DND-41 (cell line): ENCODE data around the gene BBS9.
A peak's percentile ranks its signal among the peaks of the same experiment; 100 is the strongest.

Experiments used
- ATAC-seq: fragments of 200-7000 bp; cut with Tn5 transposase; 3 replicates; pipeline ENCODE4 v1.9.1; 2021; ENCODE audit warnings: low read depth; ENCODE audit not compliant: insufficient read depth
- DNase-seq: peaks from one replicate; pipeline ENCODE4 v3.0.0-alpha.2; 2020
- H2AFZ ChIP-seq: 2 replicates; pipeline ENCODE4 v1.6.0; 2012; ENCODE audit warnings: low read depth, low read length
- H3K27ac ChIP-seq: 2 replicates; pipeline ENCODE4 v1.5.1; 2012; ENCODE audit warnings: low read length, inconsistent platforms
- H3K27me3 ChIP-seq: fragments of 200-600 bp; sonication (generic); 2 replicates; pipeline ENCODE4 v1.6.0; 2012; ENCODE audit warnings: low read length, mild to moderate bottlenecking, inconsistent platforms; ENCODE audit not compliant: insufficient read depth, poor library complexity
- H3K36me3 ChIP-seq: 2 replicates; pipeline ENCODE4 v1.5.1; 2012; ENCODE audit warnings: low read length, inconsistent platforms; ENCODE audit not compliant: insufficient read depth
- H3K4me1 ChIP-seq: 2 replicates; pipeline ENCODE4 v1.5.1; 2012; ENCODE audit warnings: mild to moderate bottlenecking, low read length; ENCODE audit not compliant: insufficient read depth
- H3K4me2 ChIP-seq: 2 replicates; pipeline ENCODE4 v1.6.0; 2012; ENCODE audit warnings: mild to moderate bottlenecking, moderate library complexity, low read length, inconsistent platforms; ENCODE audit not compliant: insufficient read depth
- H3K4me3 ChIP-seq, 2 experiments: fragments of 200-600 bp in 1 of 2; shearing (Covaris generic) in 1 of 2; 2 replicates each; pipeline ENCODE4 v1.5.1; 2012 to 2016; ENCODE audit warnings: inconsistent platforms in 2 of 2, low read length in 2 of 2, mild to moderate bottlenecking in 2 of 2, low read depth in 1 of 2, moderate library complexity in 1 of 2
- H3K79me2 ChIP-seq: 2 replicates; pipeline ENCODE4 v1.6.0; 2012; ENCODE audit warnings: low read length, inconsistent platforms; ENCODE audit not compliant: insufficient read depth
- H3K9ac ChIP-seq: 2 replicates; pipeline ENCODE4 v1.6.0; 2012; ENCODE audit warnings: low read depth, mild to moderate bottlenecking, inconsistent platforms, low read length, moderate library complexity
- H3K9me3 ChIP-seq: 2 replicates; pipeline ENCODE4 v1.5.1; 2012; ENCODE audit warnings: low read length, moderate library complexity, mild to moderate bottlenecking, inconsistent platforms; ENCODE audit not compliant: insufficient read depth, severe bottlenecking
- H4K20me1 ChIP-seq: 2 replicates; pipeline ENCODE4 v1.6.0; 2012; ENCODE audit warnings: low read length; ENCODE audit not compliant: insufficient read depth
- CTCF ChIP-seq: IDR thresholded peaks from 2 replicates; pipeline ENCODE4 v1.5.1; 2012; ENCODE audit warnings: borderline replicate concordance, low read length, moderate library complexity, mild to moderate bottlenecking; ENCODE audit not compliant: poor library complexity, severe bottlenecking; ENCODE audit errors: extremely low read depth
- EZH2 ChIP-seq: IDR thresholded peaks from 3 replicates; pipeline ENCODE4 v1.6.1; 2012; ENCODE audit warnings: borderline replicate concordance, low read depth, mild to moderate bottlenecking, moderate library complexity, low read length, inconsistent platforms; ENCODE audit not compliant: severe bottlenecking

Gene BBS9

GRCh38 chr7:33530664-33531063 lies 401.3 kb downstream of the BBS9 start:
- H3K4me2 ChIP-seq = no peak overlapping the region
- no peak for TF ChIP-seq EZH2
- H3K27me3 ChIP-seq = no peaks in the 10 kb centered on the region
- no peak overlapping the region for H2AFZ ChIP-seq
- H3K4me3 ChIP-seq = no peak overlapping the region
- H3K9ac ChIP-seq = no peak overlapping the region
- H3K9me3 ChIP-seq = no peaks in the 10 kb centered on the region
- no peaks in the 10 kb centered on the region for H3K79me2 ChIP-seq
- H3K4me1 ChIP-seq = peaks cover 5% of the 10 kb centered on the region; the same call in 1 of the 2 replicates
- no peaks in the 10 kb centered on the region for H3K36me3 ChIP-seq
- H4K20me1 ChIP-seq = no peaks in the 10 kb centered on the region
- H3K27ac ChIP-seq = no peak overlapping the region
- DNase-seq (no peak), ATAC-seq (no peak)

DNA sequence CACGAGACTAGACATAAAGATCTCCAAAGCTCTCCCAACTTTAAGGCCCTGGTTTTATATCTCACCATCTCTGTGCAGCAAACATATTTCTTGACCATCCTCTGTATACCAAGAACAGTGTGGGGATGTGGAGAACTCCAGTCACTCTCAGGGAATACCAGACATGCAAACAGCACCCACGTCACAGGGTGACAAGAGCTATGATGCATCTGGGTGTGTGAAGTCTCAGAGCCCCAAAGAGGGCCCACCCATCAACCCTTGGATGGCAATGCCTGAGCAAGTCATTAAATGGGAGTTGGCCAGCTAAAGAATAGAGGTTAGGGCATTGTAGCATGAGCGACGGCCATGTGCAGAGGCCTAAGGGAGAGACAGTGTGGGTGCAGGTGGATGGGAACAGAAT lies 402.5 kb downstream of the BBS9 start:
- Histone ChIP-seq H2AFZ (no peak overlapping the region), H3K27ac (no peak overlapping the region), H3K27me3 (no peaks in the 10 kb centered on the region), H3K9me3 (no peaks in the 10 kb centered on the region), H3K4me2 (no peak overlapping the region), H3K9ac (no peak overlapping the region), H3K4me1 (peaks cover 5% of the 10 kb centered on the region; the same call in 1 of the 2 replicates), H3K36me3 (no peaks in the 10 kb centered on the region), H3K4me3 (no peak overlapping the region), H3K79me2 (no peaks in the 10 kb centered on the region), H4K20me1 (no peaks in the 10 kb centered on the region)
- TF ChIP-seq CTCF (no peak), EZH2 (no peak)
- no peak for DNase-seq
- no peak for ATAC-seq

GRCh38 chr7:33534833-33535232 lies 405.5 kb downstream of the BBS9 start:
- ATAC-seq (peak; percentile 58; the same call in 2 of the 3 replicates), DNase-seq (no peak)
- Histone ChIP-seq H3K79me2 (no peaks in the 10 kb centered on the region), H3K27ac (no peak overlapping the region), H3K4me3 (no peak overlapping the region), H4K20me1 (no peaks in the 10 kb centered on the region), H3K4me2 (no peak overlapping the region), H2AFZ (no peak overlapping the region), H3K9ac (no peak overlapping the region), H3K27me3 (no peaks in the 10 kb centered on the region), H3K9me3 (peaks cover 13% of the 10 kb centered on the region), H3K4me1 (peaks cover 5% of the 10 kb centered on the region; the same call in 1 of the 2 replicates), H3K36me3 (no peaks in the 10 kb centered on the region)
- TF ChIP-seq EZH2 = no peak
- no peak for TF ChIP-seq CTCF

GRCh38 chr7:33535989-33536388 lies 406.6 kb downstream of the BBS9 start:
- DNase-seq = no peak
- Histone ChIP-seq H3K27me3 (no peaks in the 10 kb centered on the region), H3K9me3 (peaks cover 13% of the 10 kb centered on the region), H3K79me2 (no peaks in the 10 kb centered on the region), H2AFZ (no peak overlapping the region), H3K4me1 (peaks cover 5% of the 10 kb centered on the region; the same call in 1 of the 2 replicates), H3K4me2 (no peak overlapping the region), H3K36me3 (no peaks in the 10 kb centered on the region), H3K27ac (no peak overlapping the region), H3K9ac (no peak overlapping the region), H3K4me3 (no peak overlapping the region), H4K20me1 (no peaks in the 10 kb centered on the region)
- no peak for ATAC-seq
- TF ChIP-seq EZH2 = no peak
- no peak for TF ChIP-seq CTCF
